GM19193 (cell line): ENCODE data around the gene GBP6.

Experiments
- POLR2A ChIP-seq: IDR thresholded peaks from 4 replicates; pipeline ENCODE4 v1.6.1; 2011; ENCODE audit not compliant: insufficient read depth, insufficient read length; ENCODE audit errors: extremely low read depth

GBP6 gene

DNA sequence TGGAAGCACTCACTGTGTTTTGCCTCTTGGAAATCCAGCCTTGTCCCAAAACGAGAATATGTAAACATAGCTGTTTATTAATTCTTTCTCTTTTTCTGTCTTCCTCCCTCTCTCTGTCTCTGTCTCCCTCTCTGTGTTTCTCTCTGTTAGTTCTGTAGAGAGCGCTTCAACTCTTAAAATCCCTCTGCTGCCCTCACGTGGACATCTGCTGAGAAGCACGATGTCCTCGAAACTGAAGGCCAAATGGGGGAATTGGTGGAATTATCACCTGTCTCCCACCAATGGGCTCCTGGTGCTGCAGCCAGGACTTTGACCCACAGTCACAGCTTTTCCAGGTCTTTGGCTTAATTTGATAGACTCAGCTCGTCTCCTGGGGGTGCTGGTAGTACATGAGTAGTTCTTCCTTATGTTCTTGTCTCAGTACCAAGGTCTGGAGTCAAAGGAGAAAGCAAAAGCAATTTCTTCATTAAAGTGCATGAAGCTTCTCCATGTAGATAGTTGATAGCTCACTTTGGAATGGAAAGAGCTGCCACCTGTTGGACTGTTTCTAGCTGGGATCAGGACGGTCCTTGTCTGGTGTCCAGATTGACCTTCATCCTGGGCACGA is 5.5 kb upstream of the GBP6 start:
- TF ChIP-seq POLR2A: no peak

- TF ChIP-seq POLR2A: no peak
Measured at GRCh38 chr1:89360716-89361115, 3.1 kb upstream of the GBP6 start.

GRCh38 chr1:89361681-89362080 is 2.2 kb upstream of the GBP6 start:
- no peak for TF ChIP-seq POLR2A

GRCh38 chr1:89363196-89363595 is 663 bp upstream of the GBP6 start:
- TF ChIP-seq POLR2A: no peak

DNA sequence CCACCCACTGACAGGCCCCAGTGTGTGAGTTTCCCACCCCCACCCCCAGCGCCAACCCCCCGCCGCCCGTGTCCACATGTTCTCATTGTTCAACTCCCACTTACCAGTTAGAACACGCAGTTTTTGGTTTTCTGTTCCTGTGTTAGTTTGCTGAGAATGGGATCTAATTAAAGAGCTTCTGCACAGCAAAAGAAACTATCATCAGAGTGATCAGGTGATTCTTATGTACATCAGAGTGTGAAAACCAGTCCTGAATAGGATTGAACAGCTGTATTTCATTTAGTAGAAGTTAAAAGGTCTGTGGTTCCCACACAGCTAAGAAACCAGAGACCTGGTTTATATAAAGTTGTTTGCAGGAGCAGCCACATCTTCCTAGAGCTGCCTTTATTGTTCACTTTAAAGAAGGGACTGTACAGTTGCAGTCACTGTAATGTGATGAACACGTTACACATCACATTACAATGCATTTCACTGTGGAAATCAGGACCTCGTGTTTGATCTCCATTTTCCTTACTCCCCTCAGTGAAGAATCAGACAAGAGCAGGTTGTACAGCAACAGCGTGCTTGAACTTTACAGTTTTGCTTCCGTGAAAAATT is 1.2 kb downstream of the GBP6 start:
- TF ChIP-seq POLR2A: no peak

GRCh38 chr1:89367221-89367620 is 3.4 kb downstream of the GBP6 start:
- TF ChIP-seq POLR2A: no peak

DNA sequence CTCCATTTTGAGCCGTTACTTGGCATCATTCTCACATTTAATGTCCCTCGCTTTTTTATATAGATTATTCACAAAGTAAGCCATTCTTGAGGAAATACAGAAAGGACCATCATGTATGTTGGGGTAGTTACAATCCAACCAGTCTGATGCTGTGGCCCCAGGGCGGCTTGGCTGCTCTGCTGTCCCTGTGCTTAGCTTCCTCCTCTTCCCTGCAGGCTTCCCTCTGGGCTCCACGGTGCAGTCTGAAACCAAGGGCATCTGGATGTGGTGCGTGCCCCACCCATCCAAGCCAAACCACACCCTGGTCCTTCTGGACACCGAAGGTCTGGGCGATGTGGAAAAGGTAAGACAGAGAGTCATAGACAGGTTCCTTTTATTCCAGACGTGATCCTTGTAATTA is 5.5 kb downstream of the GBP6 start:
- TF ChIP-seq POLR2A: no peak

DNA sequence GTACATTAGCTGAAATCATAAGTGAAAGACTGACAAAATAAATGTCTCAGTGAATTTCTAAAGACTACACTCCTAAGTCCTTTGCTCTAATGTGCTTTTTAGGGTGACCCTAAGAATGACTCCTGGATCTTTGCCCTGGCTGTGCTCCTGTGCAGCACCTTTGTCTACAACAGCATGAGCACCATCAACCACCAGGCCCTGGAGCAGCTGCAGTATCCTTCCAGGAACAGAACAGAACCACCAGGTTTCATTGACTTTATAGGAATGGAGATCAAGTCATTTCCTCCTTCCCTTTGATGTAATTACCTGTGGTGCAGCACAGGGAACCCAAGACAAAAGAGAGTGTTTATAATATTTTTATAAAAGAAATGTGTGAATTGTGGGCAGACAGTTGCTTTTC is 14.1 kb downstream of the GBP6 start:
- no peak for TF ChIP-seq POLR2A

DNA sequence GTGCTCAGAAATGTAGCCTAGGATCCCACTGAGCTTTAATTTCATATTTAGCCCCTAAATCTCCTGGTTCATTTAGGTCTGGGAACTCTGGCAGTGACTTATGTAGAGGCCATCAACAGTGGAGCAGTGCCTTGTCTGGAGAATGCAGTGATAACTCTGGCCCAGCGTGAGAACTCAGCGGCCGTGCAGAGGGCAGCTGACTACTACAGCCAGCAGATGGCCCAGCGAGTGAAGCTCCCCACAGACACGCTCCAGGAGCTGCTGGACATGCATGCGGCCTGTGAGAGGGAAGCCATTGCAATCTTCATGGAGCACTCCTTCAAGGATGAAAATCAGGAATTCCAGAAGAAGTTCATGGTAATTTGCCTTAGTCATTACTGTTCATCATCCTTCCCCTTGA is 17.8 kb downstream of the GBP6 start:
- TF ChIP-seq POLR2A: no peak

DNA sequence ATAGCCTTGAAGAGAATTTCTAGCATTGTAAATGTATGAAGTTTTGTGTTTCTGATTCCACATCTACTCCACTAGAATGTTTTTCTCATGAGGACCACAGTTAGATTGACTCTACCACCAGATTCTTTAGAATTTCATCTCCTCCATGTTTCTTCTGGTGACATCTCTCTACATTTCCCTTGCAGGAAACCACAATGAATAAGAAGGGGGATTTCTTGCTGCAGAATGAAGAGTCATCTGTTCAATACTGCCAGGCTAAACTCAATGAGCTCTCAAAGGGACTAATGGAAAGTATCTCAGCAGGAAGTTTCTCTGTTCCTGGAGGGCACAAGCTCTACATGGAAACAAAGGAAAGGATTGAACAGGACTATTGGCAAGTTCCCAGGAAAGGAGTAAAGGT is 18.6 kb downstream of the GBP6 start:
- TF ChIP-seq POLR2A: no peak

DNA sequence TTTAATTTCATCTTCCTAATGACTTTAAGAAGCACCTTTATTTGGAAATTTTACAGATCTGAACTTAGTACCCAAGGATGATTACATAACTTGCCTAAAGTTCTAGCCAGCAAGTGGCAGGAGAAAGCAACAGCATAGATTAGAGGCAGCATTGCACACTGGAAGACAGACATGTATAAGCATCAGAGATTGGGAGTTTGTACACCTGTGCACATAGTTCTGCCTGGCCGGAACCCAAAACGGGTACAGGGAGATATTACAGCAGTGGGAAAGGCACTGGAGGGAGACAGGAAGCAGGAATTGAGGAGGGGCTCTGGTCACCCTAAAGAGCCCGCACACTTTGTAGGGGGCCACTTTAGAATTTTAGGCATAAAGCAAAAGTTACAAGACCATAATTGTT is 19.3 kb downstream of the GBP6 start:
- no peak for TF ChIP-seq POLR2A

DNA sequence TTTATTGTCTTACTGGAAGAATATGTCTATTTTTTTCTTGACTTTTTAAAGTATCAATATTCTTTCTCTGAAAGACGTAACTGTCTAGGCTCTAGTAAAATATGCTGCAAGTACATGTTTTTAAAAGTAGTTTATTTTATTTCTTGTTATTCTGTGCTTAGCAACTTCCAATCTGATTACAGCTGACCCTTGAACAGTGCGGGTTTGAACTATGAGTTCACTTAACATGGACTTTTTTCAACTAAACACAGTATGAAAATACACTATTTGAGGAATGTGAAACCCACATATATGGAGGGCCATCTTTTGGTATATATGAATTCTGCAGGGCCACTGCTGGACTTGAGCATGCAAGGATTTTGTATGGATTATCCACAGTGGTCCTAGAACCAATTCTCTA is 26.8 kb downstream of the GBP6 start:
- no peak for TF ChIP-seq POLR2A

DNA sequence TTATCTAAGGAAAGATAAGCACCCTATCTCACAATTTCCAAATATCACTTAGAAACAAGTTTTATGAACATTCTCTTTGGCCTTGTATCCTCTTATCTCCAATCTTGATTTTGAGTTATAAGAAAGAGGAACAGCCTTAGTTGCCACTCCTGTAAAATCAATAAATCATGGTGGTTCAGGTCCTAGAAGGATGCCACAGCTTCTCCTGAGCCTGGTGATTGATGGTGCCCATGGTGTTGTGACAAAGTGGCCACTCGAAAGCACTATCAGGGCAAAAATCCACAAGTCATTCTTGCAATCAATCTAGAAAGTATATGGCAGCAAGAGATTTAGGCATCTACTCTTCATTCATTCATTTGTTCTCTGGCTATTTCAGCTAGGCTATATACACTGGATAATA is 27.8 kb downstream of the GBP6 start:
- TF ChIP-seq POLR2A: no peak

- TF ChIP-seq POLR2A: no peak
Measured at GRCh38 chr1:89394851-89395250, 31.0 kb downstream of the GBP6 start.

DNA sequence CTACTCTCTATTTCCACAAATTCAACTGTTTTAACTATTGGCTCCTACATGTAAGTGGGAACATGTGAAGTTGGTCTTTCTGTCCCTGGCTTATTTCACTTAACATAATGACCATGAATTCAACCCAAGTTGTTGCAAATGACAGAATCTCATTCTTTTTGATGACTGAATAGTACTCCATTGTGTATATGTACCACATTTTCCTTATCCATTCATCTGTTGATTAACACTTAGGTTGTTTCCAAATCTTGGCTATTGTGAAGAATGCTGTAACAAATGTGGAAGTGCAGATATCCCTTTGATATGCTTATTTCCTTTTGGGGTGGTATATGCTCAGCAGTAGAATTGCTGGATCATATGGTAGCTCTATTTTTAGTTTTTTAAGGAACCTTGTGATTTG is 33.0 kb downstream of the GBP6 start:
- TF ChIP-seq POLR2A: no peak

DNA sequence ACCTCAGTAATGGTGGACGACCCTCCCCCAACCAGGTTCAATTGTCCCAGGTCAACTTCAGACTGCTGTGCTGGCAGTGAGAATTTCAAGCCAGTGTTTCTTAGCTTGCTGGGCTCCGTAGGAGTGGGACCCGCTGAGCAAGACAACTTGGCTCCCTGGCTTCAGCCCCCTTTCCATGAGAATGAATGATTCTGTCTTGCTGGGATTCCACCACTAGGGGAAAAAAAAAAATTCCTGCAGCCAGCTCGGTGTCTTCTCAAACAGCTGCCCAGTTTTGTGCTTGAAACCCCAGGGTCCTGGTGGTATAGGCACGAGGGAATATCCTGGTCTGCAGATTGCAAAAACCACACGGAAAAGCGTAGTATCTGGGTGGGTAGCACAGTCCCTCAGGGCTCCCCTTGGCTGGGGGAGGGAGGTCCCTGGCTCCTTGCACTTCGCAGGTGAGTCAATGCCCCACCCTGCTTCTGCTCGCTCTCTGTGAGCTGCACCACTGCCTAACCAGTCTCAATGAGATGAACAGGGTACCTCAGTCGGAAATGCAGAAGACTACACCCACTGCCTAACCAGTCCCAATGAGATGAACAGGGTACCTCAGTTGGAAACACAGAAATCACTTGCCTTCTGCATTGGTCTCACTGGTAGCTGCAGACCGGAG is 41.5 kb downstream of the GBP6 start:
- no peak for TF ChIP-seq POLR2A
